NCI-H446 treated with DMSO at 0.1 percent for 48 hours (cell line): ENCODE measurements around the gene MACROH2A1.

Experiments used
- DNase-seq: peaks from one replicate; lab custom pipeline; 2025; lab: John Stamatoyannopoulos, UW

The MACROH2A1 gene

DNA sequence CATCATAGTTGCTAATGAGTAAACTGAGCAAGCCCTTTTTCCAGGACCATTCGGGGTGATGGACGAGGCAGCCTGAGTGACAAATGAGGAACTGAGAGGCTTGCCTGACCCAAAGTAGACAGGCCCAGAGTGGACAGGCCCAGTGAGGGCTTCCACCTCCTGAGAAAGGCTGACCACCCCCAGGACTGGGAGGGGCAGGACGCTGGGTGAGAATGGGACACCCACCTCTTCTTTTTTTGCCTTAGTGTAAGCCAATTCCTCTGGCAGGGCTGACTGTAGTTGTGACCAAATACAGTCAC, 68.3 kb downstream of the MACROH2A1 start:
- no peak for DNase-seq

DNA sequence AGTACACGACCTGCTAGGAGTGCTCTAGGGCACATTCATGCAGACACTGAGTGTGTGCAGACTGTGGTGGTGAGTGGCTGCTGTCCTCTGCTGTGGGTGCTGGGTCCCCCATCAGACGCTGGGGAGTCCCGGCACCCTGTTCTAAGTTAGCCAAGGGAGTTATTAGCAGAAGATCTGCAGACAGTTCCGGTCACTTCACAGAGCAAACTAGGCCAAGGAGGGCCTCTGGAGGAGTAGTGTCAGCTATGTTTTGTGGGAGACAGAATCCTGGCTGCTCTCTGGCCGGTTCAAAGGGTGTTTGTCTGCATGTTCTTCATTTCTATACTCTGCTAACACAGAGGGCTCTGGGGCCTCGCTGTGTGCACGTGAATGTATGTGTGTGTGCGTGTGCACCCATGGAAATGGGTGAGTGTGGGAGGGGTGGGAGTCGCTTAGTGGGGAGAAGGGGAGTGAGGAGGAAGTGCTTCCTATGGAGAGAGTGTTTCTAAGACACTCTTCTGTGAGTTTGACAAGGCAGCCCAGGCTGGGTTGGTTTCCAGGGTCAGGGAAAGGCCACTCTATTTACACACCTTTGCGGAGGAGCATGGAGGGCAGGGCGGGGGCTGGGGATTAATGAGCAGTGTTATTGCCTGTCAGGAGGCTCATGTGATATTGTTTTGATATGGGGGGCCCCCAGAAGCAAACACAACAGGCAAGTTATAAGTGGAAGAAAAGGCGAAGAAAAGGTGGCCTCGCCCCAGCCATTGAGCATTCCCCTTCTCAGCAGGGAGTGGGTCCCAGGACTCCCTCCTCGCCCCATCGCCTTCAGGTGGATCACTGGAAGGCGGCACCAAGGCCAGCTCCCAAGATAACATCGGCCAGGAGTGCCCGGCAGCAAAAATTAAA, 68.9 kb downstream of the MACROH2A1 start:
- no peak for DNase-seq

DNA sequence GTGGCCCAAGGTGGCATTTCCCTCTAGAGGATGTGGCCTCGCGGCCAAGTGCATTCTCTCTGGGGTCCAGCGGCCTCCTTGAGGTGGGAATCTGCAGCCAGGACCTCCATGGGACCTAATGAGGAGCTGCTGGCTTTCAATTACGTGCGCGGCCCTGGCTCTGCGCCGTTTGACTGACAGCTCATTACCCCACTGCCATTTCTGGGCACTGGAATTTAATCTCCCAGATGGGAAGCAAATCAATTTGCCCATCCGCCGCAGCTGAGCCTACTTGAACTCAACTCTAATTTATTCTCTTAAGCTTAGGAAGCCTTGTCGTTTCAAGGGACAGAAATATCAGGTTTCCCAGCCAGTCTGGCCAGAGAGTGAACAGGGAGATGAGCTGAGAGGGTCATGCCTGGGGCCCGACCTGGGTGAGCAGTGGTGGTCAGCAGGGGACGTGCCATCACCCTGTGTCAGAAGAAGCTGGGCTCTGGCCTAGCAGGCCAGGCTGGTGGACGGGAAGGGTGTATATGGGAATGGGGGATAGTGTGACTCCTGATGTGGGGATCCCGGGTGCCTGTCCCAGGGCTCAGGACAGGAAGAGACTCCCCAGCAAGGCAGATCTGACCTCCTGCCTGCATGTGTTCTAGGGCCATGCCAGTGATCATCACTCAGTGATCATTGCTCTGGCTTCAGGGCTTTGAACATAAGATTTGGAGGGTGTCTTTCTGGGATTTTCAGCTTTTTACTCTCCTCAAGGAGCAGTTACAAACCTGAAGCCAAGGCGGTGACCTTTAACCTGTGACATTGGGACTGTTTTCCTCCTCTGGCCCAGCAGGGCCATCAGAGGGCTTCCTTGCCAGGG, 69.7 kb downstream of the MACROH2A1 start:
- no peak for DNase-seq

DNA sequence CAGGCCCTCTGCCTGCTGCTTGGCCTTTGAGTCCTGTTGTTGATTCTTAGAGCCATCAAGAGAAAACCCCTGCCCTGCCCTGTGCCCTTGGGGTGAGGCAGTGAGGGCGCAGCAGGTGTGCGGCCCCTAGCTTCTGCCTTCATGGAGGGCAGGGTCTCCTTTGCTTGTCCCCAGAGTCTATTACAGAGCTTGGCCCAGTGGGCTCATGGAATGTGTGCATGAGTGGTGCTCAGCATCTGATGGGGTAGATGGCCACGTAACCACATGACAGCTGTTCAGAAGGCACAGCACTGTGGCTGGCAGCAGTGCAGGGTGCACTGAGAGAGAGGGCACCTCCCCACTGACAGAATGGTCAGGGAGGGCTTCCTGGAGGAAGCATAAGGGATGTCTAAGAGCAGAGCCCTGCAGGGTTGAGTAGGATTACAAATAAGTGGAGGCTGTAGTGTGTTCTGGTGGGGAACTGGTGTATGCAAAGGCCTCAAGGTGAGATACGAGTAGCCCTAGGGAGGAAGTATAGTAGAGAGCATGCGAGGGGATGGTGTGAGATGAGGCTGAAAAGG, 70.8 kb downstream of the MACROH2A1 start:
- no peak for DNase-seq

DNA sequence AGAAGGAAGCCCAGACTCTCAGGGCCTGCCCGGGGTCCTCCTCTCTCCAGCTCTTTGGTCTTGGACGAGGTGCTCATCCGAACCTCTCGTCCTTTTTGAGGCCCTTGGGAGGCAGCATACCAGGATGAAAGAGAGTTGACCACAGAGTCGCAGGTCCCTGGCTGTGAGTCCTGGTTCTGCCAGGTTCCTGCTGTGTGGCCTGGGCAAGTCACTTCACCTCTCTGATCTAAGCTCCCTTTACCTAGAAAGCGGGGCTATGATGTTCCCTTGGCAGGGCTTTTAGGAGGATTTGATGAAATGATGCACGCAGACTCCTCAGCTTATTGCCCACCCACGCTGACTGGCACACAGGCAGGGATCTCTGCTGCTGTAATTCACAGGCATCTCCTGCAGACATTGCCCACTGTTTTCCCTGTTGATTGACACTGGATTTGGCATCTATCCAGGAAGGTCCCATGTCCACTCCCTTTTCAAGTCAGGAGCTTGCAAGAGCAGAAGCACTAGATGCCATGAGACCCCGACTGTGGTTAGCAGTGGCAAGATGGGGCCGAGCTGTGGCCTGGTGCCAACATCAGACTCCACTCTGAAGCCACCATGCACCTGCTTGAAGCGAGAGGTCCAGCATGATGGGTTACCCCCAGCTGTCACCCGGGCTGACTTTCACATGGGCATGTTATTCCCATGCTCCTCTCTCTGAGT, 71.5 kb downstream of the MACROH2A1 start:
- no peak for DNase-seq

DNA sequence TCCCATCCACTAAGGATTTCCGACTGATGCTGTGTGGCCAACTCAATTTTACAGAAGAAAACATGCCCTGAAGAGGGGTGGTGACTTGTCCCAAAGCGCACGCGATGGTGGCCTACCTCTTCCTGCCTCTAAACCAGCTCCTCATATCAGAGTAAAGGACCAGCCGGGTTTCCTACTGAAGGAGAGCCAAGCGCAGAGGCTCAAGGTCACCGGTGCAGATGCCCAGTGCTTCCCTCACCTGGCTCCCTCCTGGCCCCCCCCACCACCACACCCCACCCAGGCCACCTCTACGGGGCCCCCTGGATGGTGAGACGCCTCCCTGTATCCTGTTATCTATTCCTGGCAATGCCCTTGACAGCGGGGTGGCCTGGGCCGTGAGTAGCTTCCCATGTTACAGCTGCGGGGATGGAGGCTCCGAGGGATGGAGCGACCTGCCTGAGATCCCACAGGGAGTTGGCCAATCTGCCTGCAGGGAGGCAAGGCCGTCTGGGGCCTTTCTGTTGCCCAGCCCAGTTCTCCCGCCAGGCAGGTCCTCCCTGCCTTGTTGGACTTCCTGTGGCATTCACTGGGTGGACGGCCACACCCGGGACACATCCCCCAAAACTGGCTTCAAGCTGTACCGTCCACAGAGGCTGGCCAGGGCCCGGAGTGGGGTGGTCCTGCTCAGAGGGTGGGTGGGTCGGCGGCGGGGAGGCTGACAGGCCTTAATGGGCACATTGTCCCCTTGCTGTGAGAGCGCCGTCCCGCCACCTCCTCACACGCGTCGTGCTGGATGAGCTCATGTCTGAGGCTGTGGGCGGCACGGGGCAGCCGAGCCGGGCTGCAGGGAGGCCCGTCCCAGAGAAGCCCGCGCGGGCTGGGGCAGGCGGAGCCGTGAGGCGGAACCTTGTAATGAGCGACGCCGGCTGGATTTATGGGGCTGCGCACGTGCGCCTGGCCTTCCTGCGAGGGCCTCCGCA, 72.5 kb downstream of the MACROH2A1 start:
- DNase-seq: no peak

DNA sequence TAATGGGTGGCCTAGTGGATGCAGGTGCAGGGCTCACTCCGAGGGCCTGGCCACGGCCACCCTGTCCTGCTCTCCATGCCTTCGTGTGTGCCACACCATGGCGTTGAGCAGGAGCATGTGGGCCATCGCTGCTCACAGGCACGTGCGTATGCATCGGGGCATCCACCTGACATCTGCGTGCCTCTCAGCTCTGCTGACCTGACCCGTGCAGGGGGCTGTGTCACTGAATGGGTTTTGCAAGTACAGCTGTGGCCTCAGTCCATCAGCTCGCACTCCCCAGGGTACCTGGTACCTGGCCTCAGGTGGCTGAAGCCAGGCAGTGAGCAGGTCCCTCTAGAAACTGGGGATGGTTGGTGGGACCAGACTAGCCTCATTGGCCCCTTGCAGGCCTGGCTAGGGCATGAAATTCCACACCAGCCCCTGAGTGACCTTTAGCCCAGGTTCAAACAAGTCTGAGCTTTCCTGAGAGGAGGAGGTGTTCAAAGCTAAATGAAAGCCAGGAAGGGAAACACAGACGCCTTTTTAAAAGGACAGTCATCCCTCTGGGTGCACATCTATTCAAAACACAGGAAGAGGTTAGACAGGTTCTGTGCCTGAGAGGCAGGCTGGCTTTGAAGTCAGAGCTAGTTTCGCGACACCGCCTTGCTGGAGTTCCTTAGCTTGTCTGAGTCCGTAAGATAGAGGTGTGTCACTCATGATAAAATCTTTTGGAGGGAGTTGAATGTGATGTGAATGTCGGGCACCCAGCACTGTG, 74.0 kb downstream of the MACROH2A1 start:
- DNase-seq: no peak

DNA sequence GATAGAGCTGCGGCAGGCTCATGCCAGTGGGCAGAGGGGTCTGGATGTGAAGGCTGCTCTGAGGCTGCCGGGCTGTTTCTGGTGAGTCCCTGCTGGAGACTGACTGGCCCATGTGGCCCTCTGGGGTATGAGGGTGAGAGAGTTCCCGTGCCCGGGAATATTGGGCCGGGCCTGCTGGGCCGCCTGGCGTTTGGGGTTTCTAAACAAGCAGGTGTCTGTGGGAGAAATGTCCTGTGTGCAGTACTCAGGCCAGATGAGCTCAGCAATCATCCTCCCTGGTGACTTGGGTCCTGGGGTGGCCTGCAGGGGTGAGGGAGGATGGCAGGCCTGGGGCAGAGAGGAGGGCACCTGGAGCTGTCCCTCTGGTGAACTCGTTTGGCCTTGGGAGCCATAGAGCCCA, 74.9 kb downstream of the MACROH2A1 start:
- no peak for DNase-seq

DNA sequence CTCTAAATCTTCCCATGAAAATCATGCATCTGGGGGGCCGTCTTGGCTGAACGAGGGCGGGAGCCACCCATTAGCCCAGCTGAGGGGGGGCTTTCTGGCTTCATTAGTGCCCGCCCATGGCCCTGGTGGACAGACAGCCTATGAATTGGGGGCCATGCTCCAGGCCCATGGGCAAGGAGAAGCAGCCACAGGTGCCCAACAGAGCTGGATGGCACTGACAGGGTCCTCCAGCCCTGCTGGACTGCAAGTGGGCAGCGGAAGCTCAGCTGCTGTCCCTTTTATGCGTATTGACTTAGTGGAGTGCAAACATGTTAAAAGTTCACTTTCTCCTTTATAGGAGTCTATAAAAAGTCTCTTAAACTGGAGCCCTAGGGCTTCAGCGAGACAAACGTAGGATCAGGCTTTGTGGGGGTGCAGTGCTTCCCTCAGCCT, 75.3 kb downstream of the MACROH2A1 start:
- DNase-seq: no peak

DNA sequence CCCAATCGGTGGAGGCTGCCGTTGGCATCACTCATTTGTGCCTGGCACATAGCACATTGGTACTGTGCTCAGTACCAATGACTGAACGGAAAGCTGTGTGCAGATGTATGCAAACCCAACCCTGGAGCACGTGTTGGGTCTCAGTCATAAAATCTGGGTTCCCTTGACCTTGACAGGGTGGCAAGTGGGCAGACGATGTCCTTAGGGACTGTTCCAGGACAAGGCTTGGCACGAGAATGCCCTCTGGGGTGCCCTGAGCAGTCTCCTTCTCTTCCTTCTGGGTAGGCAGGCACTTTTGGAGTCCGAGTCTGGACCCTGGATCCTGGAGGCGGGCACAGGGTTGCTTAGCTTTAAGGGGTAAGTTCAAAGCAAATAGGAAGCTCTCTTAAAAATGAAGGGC, 75.8 kb downstream of the MACROH2A1 start:
- no peak for DNase-seq

DNA sequence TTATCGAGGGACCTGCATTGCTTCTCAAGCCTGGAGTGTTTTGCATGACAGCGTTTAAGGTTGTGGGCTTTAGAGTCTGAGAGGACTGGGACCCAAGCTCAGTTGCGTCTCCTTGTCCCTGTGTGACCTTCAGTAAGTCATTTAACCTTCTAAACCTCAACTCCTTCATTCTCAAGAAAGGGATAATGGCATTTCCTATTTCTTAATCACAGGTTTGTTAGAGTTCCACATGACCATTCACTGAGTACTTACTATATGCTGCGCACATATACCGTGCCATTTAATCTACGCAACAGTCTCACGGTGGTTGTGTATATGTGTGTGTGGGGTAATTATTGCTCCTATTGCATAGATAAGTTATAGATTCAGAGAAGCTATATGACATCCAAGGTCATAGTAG, 76.3 kb downstream of the MACROH2A1 start:
- DNase-seq: no peak

DNA sequence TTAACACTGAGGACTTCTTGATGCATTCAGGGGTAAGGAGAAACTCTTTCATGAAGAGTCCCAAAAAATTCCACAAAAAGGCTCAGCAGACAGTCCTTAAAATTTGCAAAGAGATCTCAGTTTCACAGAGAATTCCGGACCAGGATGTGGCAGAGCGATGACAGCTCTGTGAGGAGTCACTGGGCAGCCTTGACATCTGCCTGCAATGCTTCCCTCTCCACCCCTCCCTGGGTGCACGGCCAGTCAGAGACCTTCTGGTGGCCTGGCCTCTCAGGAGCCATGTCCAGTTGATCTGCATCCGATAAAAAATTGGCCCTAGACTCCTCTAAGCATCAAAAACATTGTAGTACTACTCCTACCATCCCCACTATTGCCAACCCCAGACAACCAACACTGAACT, 76.8 kb downstream of the MACROH2A1 start:
- no peak for DNase-seq

DNA sequence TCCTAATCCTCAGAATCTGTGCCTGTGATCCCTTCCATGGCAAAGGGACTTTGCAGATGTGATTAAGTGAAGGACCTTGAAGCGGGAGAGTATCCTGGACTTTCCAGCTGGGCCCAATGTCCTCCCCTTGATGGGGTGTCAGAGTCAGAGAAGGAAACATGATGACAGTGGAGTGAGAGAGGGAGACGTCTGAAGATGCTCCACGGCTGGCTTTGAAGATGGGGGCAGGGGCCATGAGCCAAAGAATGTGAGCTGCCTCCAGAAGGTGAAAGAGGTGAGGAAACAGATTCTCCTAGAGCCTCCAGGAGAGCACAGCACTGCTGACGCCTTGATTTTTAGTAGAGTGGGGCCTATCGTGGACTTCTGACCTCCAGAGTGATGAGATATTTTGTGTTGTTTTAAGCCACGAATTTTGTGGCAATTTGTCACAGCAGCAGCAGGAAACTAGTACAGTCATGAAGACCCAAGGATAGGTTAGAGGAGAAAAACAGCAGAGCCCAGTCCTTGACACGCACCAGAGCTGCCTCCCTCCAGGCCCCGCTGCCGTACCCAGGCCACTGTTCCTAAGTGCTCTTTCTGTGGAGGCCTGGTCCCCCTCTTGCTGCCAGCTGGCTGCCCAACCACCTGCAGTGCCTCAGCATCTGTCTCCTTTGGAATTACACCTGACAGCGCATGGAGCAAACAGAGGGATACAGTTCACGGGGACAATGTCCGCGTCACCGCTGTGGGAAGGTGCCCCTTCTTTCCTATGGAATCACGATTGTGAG, 78.1 kb downstream of the MACROH2A1 start:
- DNase-seq: no peak

DNA sequence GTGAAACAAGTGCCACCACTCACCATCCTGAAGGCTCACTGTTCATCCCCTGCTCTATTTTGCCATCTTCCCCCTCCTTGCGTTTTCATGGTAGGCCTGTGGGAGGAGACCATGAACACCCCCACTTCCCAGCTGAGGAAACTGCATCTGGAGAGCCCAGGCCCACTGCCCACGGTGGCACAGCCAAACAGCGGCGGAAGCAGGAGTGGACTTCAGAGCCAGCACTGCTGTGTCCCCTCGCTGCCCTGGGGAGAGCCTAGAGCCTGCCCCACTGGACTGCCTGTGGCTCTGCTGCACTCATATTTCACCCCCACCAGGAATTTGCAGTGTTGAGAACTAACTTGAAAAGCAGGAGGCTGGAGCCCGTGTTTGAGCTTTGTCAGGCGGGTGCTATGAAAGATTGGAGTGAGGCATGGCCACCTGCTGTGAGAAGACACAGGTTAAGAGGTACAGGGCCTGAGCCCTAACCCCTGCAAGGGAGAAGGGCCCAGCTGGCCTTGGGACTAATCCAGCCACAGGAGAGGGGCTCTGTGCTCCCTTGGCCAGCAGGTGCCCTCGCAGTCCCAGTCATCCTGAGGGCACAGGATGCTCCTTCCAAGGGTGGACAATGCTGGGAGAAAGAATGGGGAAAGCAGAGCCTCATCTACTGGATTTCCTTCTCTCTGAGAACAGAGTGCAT, 79.0 kb downstream of the MACROH2A1 start:
- no peak for DNase-seq

DNA sequence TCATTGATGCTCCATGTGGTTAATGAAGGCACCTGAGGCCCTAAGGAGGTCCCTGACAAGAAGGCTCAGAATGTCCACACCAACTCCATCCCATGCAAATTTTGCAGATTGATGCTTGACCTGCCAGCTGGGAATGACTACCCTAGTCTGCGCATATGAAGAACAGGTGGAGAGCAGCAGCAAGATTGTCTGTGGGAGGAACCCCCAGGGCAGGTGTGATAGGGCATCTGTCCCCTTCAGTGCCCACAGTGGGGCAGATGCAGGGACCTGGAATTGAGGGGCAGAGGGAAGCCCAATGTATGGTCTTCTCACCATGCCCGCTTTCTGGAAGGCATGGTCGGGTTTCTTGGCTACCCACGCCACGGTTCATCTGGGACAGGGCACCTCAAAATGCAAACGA, 79.6 kb downstream of the MACROH2A1 start:
- no peak for DNase-seq

DNA sequence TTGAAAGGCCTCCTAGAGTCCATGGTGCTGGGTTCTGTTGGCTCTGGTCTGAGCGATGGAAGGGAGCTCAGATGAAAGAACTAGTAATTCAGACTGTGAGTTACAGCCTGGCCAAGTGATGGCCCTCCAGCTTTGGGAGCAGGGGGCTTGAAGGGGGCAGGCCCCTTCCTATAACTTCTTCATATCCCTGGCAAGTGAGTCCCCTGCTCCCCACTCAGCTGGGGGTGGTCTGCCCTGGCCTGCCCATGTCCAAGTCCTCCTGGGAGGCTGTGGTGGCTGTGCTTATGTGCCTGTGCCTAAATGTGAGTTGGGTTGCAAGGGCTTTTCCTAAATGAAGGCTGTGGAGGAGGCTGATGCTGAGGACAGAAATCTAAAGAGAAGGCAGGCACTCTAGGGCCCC, 80.1 kb downstream of the MACROH2A1 start:
- DNase-seq: no peak

DNA sequence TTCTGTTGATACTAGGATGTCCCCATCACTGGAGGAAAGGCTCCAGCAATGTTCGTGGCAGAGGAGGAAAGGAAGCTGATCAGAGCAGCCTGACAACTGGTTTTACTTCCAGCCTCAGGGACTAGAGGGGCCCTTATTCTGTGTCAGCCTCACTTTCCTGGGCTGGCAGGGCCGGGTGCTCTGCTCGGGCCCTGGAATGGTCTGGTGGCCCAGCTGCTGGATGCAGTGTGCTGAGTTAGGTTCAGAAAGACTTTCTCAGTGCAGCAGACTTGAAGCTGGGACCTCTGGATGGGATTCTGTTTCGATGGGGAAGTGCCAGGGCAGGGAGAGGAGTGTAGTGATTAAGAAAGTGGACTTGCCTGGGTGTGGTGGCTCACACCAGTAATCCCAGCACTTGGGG, 81.0 kb downstream of the MACROH2A1 start:
- no peak for DNase-seq

DNA sequence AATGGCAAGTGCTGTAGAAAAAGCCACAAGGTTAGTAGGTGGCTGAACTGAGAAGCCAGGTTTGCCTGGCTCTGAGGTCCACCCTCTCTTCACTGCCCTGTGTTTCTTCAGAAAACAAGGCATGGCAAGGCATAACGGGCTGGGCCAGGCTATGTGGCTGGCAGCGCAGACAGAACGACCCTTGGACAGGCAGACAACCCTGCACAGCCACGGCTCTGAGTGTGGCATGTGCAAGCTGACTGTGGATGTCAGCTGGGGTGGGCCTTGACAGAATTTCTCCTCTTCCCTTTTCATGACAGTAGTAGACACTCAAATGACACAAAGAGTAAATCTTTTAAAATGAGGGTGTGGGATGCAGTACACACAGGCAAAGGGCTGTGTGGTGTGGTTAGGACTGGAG, 81.7 kb downstream of the MACROH2A1 start:
- DNase-seq: no peak

DNA sequence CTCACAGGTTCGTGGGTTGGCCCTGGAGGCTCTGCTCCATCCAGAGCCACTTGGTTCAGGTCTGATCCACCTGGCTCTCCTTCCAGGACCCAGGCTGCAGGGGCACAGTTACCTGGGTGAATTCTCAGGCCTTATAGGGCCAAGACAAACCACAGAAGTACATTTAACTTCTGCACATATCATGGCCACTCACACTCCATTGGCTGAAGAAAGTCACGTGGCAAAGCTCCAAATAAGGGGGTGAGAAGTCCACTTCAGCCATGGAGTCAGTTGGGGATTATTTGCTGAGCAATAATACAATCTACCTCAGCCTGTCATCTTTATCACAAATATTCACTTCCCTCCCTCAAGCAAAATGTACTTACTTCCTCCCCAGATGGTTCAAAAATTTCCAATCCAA, 83.6 kb downstream of the MACROH2A1 start:
- no peak for DNase-seq
